K562 (cell line): ENCODE results near the gene ZNF891. TPM values are rescaled to one million over a fixed set of nuclear protein-coding genes. Genes with fewer than 3 reads are reported as not detected.

Source experiments
- ARID2 ChIP-seq: fragments of 450-650 bp; IDR thresholded peaks from 2 replicates; pipeline ENCODE4 v1.6.1; 2017; ENCODE audit warnings: antibody characterized with exemption, mild to moderate bottlenecking
- CBX8 ChIP-seq: fragments of 200-600 bp; sonication (generic); IDR thresholded peaks from 2 replicates; pipeline ENCODE4 v1.6.1; 2012; ENCODE audit warnings: borderline replicate concordance, mixed run types, low read depth, mild to moderate bottlenecking, moderate library complexity, mixed read lengths, low read length, control low read depth, inconsistent platforms; ENCODE audit not compliant: poor library complexity, severe bottlenecking; ENCODE audit errors: extremely low read depth
- CXXC5 ChIP-seq: fragments of 250-450 bp; sonication (Bioruptor Pico); IDR thresholded peaks from 2 replicates; pipeline ENCODE4 v1.8.0; 2022; ENCODE audit warnings: inconsistent platforms, mild to moderate bottlenecking, moderate library complexity
- E2F8 ChIP-seq: fragments of 450-650 bp; IDR thresholded peaks from 2 replicates; pipeline ENCODE4 v1.7.1; 2018; ENCODE audit warnings: mild to moderate bottlenecking, low read depth; ENCODE audit not compliant: partially characterized antibody
- EWSR1 ChIP-seq: fragments of 450-650 bp; IDR thresholded peaks from 2 replicates; pipeline ENCODE4 v1.6.1; 2018; ENCODE audit warnings: borderline replicate concordance, mild to moderate bottlenecking, low read depth, moderate library complexity; ENCODE audit not compliant: partially characterized antibody
- FOXJ2 ChIP-seq: fragments of 200-800 bp; sonication (Bioruptor generic); IDR thresholded peaks from 2 replicates; pipeline ENCODE4 v1.6.1; 2016; ENCODE audit warnings: missing genetic modification characterization, missing compliant biosample characterization
- FOXP1 ChIP-seq: sonication (generic); formaldehyde crosslinking; IDR thresholded peaks from 2 replicates; pipeline ENCODE4 v1.8.0; 2022; ENCODE audit warnings: mild to moderate bottlenecking, missing genetic modification reagents
- JUND ChIP-seq, 2 experiments: IDR thresholded peaks; 2 replicates in 1 of 2; 3 replicates in 1 of 2; pipeline ENCODE4 v1.6.1; 2011; ENCODE audit warnings: borderline replicate concordance in 2 of 2, low read depth in 2 of 2, low read length in 2 of 2, improper control_type of control experiment in 1 of 2, missing biosample characterization in 1 of 2, missing genetic modification characterization in 1 of 2, missing genetic modification reagents in 1 of 2
- KLF10 ChIP-seq: fragments of 250-450 bp; sonication (Bioruptor Pico); IDR thresholded peaks from 2 replicates; pipeline ENCODE4 v1.6.1; 2021; ENCODE audit warnings: matching md5 sums
- KLF13 ChIP-seq: fragments of 450-650 bp; IDR thresholded peaks from 2 replicates; pipeline ENCODE4 v1.6.1; 2016; ENCODE audit warnings: missing genetic modification characterization, low read depth, mild to moderate bottlenecking, missing compliant biosample characterization, moderate library complexity, borderline replicate concordance
- MEF2A ChIP-seq: IDR thresholded peaks from 2 replicates; pipeline ENCODE4 v1.6.1; 2011; ENCODE audit warnings: low read depth, mild to moderate bottlenecking, low read length, moderate library complexity; ENCODE audit not compliant: control insufficient read depth
- NFE2 ChIP-seq: IDR thresholded peaks from 2 replicates; pipeline ENCODE4 v1.6.1; 2014; ENCODE audit warnings: antibody characterized with exemption, low read depth
- RUNX1 ChIP-seq: sonication (generic); IDR thresholded peaks from 2 replicates; pipeline ENCODE4 v1.6.1; 2016; ENCODE audit warnings: antibody characterized with exemption, low read depth
- SIN3A ChIP-seq, 2 experiments: fragments of 150-350 bp in 1 of 2; IDR thresholded peaks; 2 replicates each; pipeline ENCODE4 v1.6.1; 2011 to 2016; ENCODE audit warnings: borderline replicate concordance in 2 of 2, low read depth in 2 of 2, low read length in 2 of 2, mild to moderate bottlenecking in 2 of 2, moderate library complexity in 2 of 2; ENCODE audit not compliant: control insufficient read depth in 1 of 2
- ZFP36 ChIP-seq: fragments of 150-350 bp; IDR thresholded peaks from 2 replicates; pipeline ENCODE4 v1.6.1; 2018; ENCODE audit warnings: low read length, low read depth; ENCODE audit not compliant: partially characterized antibody
- ZNF134 ChIP-seq: fragments of 250-450 bp; sonication (Bioruptor Pico); conservative IDR thresholded peaks from 2 replicates; pipeline ENCODE4 v1.4.0; 2020
- ZNF212 ChIP-seq: fragments of 450-650 bp; formaldehyde crosslinking; IDR thresholded peaks from 2 replicates; pipeline ENCODE4 v1.4.0; 2020; ENCODE audit warnings: mild to moderate bottlenecking
- ZNF280A ChIP-seq: fragments of 450-650 bp; IDR thresholded peaks from 2 replicates; pipeline ENCODE4 v1.6.1; 2018; ENCODE audit warnings: mild to moderate bottlenecking, low read depth; ENCODE audit not compliant: partially characterized antibody
- polyA plus RNA-seq, 8 experiments: library from polyadenylated mRNA; depleted of rRNA in 4 of 8; stranded (reverse) in 5 of 8; unstranded in 3 of 8; fragments of >200 nt; fragmentation: Nextera tagmentation in 2 of 8; fragmentation: Illumina TruSeq in 1 of 8; extraction: Ambion mirVana in 2 of 8; extraction: Trizol in 1 of 8; gene quantifications; 2 replicates each; pipeline versions ENCODE4 v1.2.1 to v1.2.3, GENCODE V29; 2011 to 2014; ENCODE audit warnings: inconsistent platforms in 1 of 8, missing spikeins in 1 of 8
- total RNA-seq, 7 experiments: library from RNA; depleted of rRNA in 6 of 7; stranded (reverse); fragments of >200 nt in 6 of 7; fragmentation: Illumina TruSeq in 2 of 7; extraction: Trizol in 2 of 7; gene quantifications; 2 replicates each; pipeline versions ENCODE4 v1.2.1 to v1.2.3, GENCODE V29; 2011 to 2021; ENCODE audit warnings: low replicate concordance in 1 of 7
- TF ChIP-seq, protein P1 (sequence below): fragments of 450-650 bp; conservative IDR thresholded peaks from 2 replicates; pipeline ENCODE4 v1.6.1; 2016; ENCODE audit warnings: missing genetic modification characterization, low read depth, mild to moderate bottlenecking, missing compliant biosample characterization, moderate library complexity
- TF ChIP-seq, protein P2 (sequence below): sonication (generic); formaldehyde crosslinking; IDR thresholded peaks from 2 replicates; pipeline ENCODE4 v1.8.0; 2022; ENCODE audit warnings: mild to moderate bottlenecking, missing genetic modification reagents, borderline replicate concordance

Gene ZNF891
- total and polyA plus RNA-seq, 9 of the 15 experiments (the other 6 are each of a cell fraction or from before 2014, with no cell fraction given) = 0.41 to 2.0 (median 1.3) TPM

GRCh38 chr12:133080026-133080367 lies 50.1 kb downstream of the ZNF891 start (continued):
- TF ChIP-seq CXXC5 (CRISPR knock-in tag) = peak; percentile 86
- TF ChIP-seq RUNX1 = 0 out of 2 replicates have a peak, but pooled peaks have one; percentile 32
- no peak for TF ChIP-seq KLF10
- no peak for TF ChIP-seq CBX8
- TF ChIP-seq ZFP36 = no peak
- TF ChIP-seq FOXJ2 (tag) = no peak
- peak; percentile 49; the same call in 1 of the 2 replicates for TF ChIP-seq KLF13
- peak; percentile 59 for TF ChIP-seq JUND (IDR thresholded peaks at IDR 0.05; ENCODE audit: borderline replicate concordance, low read depth, low read length)
- TF ChIP-seq JUND (tag; IDR thresholded peaks at IDR 0.05; ENCODE audit: borderline replicate concordance, low read depth, low read length) = no peak; the same call in 1 of the 3 replicates
- no peak for TF ChIP-seq NFE2
- no peak for TF ChIP-seq ZNF212
- TF ChIP-seq, protein P1, sequence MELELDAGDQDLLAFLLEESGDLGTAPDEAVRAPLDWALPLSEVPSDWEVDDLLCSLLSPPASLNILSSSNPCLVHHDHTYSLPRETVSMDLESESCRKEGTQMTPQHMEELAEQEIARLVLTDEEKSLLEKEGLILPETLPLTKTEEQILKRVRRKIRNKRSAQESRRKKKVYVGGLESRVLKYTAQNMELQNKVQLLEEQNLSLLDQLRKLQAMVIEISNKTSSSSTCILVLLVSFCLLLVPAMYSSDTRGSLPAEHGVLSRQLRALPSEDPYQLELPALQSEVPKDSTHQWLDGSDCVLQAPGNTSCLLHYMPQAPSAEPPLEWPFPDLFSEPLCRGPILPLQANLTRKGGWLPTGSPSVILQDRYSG = no peak
- no peak for TF ChIP-seq EWSR1
- TF ChIP-seq SIN3A (IDR thresholded peaks at IDR 0.05; ENCODE audit: borderline replicate concordance in 2 of 2, control insufficient read depth in 1 of 2, low read depth in 2 of 2, low read length in 2 of 2) = peak in 1 of 2 experiments; percentile 32; a peak in 1 of 4 replicates
- no peak for TF ChIP-seq MEF2A
- no peak for TF ChIP-seq ZNF134 (CRISPR knock-in tag)
- TF ChIP-seq ARID2 = no peak
- peak; percentile 87 for TF ChIP-seq E2F8
- TF ChIP-seq, protein P2, sequence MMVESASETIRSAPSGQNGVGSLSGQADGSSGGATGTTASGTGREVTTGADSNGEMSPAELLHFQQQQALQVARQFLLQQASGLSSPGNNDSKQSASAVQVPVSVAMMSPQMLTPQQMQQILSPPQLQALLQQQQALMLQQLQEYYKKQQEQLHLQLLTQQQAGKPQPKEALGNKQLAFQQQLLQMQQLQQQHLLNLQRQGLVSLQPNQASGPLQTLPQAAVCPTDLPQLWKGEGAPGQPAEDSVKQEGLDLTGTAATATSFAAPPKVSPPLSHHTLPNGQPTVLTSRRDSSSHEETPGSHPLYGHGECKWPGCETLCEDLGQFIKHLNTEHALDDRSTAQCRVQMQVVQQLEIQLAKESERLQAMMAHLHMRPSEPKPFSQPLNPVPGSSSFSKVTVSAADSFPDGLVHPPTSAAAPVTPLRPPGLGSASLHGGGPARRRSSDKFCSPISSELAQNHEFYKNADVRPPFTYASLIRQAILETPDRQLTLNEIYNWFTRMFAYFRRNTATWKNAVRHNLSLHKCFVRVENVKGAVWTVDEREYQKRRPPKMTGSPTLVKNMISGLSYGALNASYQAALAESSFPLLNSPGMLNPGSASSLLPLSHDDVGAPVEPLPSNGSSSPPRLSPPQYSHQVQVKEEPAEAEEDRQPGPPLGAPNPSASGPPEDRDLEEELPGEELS = no peak
- no peak for TF ChIP-seq FOXP1 (CRISPR knock-in tag)
- TF ChIP-seq ZNF280A = no peak
